HG02759 (cell line): ENCODE results near the gene CENPM.

ENCODE experiments used
- ATAC-seq: cut with Tn5 transposase; IDR thresholded peaks from one replicate; pipeline ENCODE4 v1.9.1; 2021; ENCODE audit warnings: mild to moderate bottlenecking, moderate library complexity; ENCODE audit not compliant: unreplicated experiment

CENPM gene, protein sequence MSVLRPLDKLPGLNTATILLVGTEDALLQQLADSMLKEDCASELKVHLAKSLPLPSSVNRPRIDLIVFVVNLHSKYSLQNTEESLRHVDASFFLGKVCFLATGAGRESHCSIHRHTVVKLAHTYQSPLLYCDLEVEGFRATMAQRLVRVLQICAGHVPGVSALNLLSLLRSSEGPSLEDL

DNA sequence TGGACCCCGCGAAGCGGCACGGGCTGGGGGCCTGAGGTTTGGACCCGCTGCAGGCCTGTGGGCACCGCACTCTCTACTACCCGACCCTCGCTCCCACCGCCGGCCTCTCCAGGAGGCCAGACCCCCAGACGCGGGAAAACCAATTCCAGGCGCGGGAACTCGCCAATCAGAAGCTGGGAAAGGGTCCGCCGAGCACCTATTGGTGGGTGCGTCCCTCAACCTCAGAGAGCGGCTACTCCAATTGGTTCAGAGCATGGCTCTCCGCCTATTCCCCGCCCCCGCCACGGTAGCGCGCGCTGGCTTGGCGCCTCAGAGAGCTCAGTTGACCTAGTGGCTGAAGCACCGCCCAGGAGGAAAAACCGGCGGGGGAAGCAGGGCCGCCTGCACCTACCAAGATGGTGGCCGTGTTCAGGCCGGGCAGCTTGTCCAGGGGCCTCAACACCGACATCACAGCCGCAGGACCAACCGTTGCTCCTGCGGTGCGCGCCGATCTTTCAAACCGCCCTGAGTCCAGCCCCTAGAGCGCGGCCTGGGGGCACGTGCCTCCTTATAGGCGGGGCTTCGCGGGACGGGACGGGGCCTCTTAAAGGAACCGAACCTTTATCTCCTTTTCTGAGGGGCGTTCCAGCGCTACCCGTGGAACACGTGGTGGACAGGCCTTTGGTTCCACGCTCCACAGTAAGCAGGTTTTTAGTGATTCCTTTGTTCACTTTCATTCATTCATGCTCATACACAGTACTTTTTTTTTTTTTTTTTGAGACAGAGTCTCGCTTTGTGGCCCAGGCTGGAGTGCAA, at the start of gene CENPM:
Gene CENPM, minus strand, starts transcription at position 524 of the 795 bp plus-strand sequence. Its CDS starts 76 bp downstream, at position 448.
- peak; percentile 81 for ATAC-seq

DNA sequence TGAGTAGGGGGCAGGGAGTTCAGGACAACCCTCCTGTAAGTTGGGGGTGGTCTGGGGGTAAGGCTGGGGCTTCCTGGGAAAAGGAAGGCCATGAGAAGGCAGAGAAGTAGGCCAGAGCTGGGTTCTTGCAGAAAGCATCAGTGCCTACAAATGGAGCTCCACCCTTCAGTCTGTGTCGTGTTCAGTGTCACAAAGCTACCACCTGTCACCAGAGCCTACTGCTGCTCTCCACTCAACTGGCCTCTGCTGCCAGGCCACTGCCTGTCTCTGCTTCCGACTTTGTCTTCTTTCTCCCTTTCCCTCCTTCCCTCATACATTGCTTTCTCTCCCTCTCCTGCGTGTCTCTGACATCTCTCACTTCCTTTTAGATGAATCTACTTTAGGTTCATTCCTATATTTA, 48.3 kb upstream of the CENPM start:
- ATAC-seq: no peak

DNA sequence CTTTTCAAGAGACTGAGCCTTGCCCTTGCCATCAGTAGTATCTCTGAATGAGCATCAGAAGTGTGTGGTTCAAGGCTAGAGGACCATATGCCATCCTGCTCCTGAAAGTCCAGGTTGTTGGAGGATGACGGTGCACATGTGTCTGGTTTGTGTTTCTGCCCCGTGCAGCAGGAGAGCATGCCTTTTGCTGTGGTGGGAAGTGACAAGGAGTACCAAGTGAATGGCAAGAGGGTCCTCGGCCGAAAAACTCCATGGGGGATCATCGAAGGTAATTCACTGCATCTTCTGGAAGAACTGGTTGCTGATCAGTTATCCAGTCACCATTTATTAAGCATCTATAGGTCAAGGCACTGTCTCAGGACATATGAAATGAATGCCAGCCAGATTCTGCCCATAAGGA, 45.5 kb upstream of the CENPM start:
- ATAC-seq: no peak

DNA sequence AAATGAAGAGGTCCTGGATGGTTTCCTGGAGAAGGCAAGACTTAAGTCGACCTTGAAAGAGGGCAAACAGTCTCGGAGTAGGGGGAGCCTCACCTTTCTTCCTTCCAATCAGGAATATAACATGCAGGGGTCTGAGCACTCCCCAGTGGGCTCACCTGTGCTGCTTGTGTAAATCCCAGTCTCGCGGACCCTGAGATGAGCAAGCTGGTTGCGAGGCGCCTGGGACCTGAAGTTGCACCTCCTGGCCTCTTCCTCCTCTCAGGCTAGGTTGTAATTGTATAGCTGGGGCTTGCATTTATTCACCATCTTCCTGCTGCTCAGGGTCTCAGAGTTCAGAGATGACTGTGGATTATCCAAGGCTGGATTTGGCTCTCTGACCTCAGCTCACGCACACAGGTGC, 44.2 kb upstream of the CENPM start:
- ATAC-seq: no peak

DNA sequence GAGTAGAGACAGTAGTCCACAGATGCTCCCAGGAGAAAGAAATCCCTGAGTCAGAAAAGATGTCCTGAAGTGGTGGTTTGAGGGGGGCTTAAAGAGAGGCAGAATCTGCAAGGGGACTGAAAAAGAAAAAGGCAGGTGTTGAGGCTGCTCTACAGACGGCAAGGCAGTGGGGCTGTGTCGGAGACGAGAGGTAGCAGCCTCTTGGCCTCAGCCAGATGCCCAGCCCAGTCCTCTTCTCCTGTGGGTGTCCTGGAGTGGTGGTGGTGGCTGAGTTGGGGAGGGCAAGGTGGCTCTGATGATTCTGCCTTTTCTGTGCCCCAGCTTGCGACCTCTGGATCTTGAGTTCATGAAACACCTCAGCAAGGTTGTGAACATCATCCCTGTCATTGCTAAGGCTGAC, 42.3 kb upstream of the CENPM start:
- no peak for ATAC-seq

DNA sequence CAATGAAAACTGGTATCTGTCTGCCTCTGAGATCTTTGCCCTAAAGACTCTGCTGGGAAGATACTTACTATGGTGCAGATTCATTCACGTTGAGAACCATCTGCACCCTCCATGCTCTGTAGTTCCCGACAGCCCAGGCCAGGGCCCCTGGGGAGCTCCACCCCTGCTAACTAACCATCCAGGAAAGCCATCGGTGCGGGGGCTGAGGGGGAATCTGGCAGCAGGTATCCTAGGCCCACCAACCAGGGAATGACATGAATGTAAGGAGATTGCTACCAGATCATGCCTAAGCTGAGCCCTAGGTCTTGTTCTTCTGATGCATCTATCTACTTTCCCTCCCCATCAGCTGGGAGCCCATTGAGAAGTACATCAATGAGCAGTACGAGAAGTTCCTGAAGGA, 40.3 kb upstream of the CENPM start:
- no peak for ATAC-seq

DNA sequence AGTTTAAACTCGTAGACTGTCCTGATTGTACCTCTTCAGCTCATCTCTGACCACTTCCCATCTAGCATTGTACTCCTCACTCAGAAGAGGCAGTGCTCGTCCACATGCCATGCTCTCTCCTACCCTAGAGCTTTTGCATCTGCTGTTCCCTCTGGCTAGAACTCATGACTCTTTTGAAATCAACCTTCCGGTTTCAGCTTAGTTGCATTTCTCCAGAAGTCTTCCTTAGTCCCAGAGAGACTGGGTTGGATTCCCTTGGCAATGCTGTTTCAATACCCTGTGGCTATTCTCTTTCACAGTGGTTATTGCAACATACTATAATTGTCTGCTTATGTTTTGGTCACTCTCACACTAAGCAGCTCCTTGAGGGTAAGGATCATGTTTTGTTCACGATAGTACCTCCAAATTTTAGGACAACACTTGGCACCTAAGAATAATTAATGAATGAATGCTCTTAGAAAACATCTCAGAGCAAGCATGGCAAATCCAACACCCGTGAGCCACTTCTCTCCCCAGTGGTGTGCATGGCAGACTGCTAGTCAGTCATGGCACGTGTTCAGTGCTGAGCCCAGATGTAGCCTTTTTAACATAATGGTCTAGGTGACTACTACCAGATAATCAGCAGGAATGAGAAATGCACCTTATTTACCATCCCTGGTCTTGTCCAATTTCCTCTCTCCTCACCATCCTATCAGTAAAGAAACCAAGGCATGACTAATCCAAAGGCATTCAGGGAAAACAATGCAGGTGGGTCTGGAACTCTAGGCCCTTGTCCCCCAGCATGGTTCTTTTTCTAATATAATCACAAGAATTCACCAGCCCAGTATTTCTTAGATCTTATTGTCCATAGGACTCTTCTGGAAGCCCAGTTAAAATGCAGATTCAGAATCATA, 36.8 kb upstream of the CENPM start:
- ATAC-seq: no peak

DNA sequence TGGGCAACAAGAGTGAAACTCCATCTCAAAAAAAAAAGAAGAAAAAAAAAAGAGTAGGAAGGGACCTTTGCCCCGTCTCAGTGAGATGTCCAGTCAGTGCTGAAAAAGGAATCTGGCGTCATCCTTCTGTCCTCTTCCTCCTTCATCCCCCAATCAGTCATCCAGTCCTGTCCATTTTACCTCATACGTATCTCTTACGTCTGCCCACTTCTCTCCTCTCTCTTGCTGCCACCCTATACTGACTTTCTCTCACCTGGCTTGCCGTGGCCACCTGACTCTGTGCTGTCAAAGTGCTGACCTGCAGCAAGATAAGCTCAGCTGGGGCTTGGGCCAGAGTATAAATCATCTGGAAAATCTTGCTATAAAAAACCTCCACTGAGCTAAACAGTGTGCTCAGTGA, 35.9 kb upstream of the CENPM start:
- no peak for ATAC-seq

DNA sequence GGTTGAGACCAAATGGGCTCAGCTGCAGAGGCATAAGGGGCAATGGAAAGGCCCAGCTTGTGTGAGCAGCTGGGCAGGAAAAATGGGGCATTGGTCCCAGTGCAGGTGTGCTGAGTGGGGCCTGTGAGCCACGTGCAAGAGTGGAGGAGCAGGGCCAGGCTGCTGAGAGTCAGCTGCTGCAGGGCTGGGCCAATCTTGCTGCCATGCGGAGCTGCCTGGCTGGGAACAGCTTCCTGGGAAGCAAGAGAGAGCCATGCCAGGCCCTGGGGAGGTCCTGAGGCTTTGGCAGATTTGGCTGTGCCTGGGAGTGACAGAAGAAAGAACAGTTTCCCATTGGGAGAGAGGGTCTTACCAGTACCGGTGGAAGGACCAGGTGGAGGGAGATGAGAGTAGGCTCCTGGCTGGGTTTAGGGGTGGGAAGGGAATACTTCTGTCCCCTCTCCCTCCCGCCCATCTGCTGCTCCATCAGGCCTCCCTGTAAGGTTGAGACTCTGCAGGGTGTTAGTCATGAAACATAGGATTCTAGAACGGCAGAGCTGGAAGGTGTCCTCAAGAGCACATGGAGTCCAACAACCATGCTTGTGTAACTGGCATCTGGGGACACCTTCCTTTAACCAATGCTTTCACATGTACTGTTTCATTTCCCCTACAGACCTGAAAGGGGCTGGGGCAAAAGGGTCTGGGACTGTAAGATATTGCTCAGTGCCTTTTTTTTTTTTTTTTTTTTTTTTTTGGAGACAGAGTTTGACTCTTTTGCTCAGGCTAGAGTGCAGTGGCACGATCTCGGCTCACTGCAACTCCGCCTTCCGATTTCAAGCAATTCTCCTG, 32.7 kb upstream of the CENPM start:
- no peak for ATAC-seq

DNA sequence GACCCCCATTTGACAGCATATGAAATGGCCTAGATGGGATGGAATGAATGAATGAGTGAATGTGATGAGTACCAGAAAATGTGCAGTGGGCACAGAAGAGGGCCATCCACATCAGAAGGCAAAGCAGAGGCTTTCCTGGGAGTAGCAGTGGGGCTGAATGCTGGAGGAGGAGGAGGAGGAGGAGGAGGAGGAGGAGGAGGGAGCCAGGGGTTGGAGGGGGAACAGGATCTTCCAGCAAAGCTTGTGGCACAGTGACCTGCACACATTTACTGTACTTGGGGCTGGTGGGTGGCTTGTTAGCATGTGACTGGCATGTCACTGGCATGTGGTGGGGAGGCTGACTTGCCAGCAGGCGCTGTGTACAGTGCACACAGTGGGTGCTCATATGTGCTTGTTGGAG, 31.8 kb upstream of the CENPM start:
- no peak for ATAC-seq

DNA sequence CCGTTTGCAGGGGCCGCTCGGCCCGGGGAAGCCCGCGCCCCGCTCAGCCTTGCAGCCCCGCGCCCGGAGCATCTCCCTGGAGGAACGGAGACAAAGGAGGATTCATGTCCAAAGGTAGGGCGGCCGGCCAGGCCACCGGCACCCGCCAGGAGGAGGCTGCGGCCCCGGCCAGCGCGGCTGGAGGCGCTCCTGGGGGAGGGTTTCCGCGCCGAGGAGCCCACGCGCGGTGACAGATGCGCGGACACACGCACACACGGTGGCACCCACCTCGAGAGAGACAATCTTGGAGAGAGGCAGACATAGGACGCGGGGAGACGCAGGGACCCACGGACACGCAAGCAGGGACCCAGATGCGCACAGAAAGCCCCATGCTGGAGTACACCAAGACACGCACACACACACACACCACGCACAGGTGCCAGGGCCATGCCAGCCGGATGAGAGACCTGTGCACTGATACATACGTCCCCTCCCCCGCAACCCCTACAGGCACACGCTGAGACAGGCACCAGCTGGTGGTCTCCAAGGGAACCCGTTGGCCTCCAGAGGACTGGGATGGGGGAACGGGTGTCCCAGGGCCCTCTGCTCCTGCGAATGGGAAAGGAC, 30.1 kb upstream of the CENPM start:
- no peak for ATAC-seq

DNA sequence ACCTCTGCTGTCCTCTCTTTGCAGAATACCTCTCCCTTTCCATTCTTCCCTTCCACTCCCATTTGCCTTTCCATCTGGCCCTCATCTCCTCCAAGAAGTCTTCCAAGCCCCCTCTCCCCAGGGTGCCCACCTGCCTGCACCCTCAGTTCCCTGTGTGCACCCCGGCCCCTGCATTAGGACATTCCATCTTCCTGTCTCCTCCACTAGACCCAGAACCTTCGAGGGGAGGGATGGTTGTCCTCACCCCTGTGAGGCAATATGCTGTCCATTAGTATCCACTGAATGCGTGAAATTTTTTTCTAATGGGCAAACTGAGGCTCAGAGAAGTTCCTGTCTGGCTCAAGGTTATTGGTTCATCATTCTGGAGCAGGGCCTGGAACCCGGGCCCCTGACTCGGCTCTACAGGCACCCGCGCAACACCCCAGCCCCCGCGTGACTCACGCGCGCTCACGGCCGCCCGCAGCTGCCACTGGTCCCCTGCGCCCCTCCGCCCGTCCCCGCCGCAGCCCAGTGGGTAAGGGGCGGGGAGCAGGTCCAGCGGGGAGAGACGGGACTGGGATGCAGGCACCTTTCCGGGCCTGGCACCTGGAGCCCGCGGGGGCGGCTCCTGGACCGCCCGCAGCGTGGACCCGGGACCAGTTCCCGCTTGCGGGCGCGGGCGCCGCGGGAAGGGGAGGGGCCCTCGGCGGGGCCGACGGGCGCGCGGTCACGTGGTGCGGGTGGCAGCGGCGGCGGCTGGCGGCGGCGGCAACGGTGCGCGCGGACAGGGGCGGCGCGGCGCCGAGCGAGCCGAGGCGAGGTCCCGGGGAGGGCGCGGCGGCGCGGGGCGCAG, 29.3 kb upstream of the CENPM start:
- ATAC-seq: no peak

DNA sequence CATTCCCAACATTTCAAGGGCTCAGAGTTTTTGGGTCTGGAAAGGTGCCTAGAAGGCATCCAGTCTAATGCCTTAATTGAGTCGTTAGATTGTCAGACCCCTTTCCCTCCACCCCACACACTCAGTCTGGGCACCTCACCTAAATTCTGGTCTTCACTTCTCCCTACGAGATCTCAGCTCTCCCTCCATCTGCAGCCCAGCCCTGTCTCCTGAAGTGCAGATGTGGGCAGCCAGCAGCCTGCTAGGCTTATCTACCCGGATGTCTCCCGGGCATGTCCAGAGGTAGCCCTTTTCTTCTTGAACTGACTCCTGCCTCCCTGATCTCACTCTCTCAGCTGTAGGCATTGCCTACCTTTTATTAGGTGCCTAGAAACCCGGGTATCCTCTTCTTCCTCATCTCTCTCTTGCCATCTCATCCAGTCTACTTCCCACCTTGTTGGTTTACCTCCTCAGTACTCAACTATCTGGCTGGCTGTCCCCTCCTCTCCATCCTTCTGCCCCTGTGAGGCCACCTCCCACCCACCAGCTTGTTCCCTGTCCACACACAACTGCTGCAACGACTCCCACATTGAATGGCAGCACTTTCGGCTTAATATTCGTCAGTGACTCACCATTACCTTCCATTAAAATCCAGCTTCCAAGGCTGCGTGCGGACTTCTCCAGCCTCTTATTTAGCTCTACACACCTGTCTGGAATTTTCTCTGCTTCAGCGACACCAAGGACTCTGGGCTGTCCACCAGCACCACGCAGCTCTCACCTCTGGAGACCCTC, 28.5 kb upstream of the CENPM start:
- ATAC-seq: no peak

DNA sequence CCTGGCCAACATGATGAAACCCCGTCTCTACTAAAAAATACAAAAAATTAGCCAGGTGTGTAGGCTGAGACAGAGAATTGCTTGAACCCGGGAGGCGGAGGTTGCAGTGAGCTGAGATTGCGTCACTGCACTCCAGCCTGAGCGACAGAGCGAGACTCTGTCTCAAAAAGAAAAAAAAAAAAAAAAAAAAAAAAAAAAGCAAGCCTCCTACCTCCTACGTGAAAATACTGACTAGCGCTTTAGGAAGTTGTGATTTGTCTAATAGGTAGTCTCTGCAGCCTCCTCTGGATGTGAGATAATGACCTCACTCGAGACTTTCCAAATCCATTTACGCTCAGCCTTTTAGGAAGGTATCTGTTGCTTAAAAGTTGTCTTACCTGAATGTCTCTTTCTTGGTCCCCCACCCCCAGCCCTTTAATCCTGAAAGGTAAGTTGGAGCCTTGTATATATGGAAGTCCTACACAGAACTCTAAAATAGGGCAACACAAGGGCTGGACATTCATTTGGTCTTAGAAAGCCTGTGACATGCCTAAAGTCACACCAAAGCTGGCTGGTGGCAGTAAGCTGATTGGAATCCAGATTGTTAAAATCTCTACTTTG, 27.8 kb upstream of the CENPM start:
- no peak for ATAC-seq

DNA sequence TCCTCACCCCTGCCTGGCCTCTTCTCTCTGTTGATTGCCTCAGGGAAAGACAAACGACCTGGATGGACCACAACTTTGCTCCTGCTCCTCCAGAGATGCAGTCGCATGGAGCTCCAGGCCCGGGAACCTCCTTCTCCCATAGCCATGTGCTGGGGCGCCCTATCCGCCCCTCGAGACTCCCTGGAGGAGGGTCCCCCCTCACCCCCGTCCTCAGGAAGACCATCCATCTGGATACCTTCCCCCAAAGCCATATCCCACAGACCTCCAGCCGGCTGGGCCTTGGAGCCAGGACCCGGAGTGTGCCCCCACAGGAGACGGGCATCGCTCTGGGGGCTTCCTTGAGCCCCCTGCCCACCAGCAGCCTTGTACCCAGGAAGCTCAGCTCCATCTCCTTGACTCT, 24.5 kb upstream of the CENPM start:
- no peak for ATAC-seq

DNA sequence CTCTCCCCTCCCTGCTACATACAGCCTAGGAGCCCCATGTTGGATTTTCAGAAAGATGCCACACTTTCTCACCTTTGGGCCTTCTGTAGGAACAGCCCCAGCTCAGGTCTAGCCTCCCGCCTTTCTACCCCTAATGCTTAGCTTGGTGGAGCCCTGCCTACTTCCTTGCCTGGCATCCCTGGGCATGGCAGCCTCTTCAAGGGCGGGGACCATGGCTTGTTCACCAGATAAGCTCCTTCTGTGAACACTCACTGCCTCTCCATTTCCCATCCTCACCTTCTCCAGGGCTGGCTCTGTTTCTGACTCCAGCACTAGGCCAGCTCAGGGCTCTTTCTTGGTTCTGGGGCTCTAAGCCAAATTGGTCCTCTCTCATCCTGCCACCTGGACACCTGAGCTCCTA, 23.6 kb upstream of the CENPM start:
- no peak for ATAC-seq

DNA sequence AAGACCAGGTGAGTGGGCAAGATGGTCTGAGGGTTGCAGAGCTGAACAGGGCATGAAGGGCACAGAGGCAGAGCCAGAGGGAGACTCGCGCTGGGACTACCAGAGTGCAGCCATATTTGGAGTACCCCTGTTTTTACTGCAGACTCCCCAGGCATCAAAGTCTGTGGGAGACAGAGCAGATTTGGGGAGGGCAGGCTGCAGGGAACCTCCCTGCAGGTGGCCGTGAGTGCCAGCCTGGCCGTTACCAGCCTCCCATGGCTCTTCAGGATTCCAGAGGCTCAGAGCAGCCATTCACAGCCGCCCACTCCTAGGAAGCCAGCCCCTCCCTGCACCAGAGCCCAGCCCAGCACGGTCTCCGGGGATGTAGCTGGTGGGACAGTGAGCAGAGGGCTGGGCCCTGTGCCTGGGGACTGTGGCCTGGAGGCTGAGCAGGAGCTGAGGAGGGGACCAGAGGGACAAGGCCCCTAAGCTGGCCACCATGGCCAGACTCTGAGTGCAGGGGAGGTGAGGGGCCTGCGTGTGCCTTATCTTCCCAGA, 22.2 kb upstream of the CENPM start, which contains the start of gene SEPTIN3:
Gene SEPTIN3, plus strand, starts transcription at position 334 of the 537 bp plus-strand sequence. CDS start 2,050 bp downstream, outside the sequence.
- ATAC-seq: no peak

DNA sequence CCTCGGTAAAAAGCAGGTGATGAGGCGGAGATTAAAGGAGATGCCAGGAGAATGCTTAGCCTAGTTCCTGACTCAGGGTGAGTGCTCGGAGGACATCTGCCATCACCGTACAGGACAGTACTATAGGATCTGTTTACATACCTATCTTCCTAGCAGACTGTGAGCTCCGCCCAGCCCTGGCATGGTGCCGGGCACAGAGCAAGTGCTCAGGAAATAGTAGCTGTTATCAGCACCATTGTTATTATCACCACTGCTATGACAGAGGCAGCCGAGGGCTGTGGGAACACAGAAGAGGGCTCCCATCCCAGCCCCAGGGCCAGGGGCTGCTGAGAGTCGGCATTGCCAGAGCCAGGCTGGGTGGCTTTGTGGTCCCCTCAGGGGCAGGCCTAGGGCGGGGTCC, 21.6 kb upstream of the CENPM start:
- ATAC-seq: no peak
